ENCODE data around the gene NLRP5. TPM values are rescaled to one million over a fixed set of nuclear protein-coding genes. Genes with fewer than 3 reads are reported as not detected.
A peak's percentile ranks its signal among the peaks of the same experiment; 100 is the strongest.
"Not testable (repeated sequence)": the region's sequence is repeated elsewhere in the genome, so short reads cannot be mapped to it uniquely, and the experiment has no call there.

Gene NLRP5
- polyA plus RNA-seq, 2 of the 4 experiments (the other 2 are of a cell fraction) = not detected

DNA sequence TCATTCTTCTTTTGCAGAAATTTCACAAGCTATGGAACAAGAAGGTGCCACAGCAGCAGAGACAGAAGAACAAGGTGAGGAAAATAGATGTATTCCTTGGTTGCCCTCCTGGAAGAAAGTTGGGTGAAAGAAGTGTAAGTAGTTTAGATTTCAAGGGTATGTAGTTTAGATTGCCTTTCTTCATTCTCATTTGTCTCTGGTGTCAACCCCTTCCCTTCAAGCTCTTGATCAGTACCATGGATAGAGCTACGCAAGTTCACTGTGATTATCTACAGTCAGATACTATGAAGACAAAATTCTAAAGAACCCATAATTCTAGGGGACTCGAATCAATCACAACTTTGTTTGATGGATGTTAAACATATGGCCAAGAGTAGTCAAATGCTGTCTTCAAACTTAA lies 32.8 kb downstream of the NLRP5 start:
- H3K4me2 ChIP-seq; H3K4me3 ChIP-seq; H3K27ac ChIP-seq; H3K4me1 ChIP-seq; DNase-seq (ENCODE audit: low read depth in 1 of 2, low spot score in 1 of 2); POLR2A ChIA-PET; ATAC-seq: not testable (repeated sequence)
- CTCF ChIA-PET = interaction anchor here (0.5 kb wide), 1 partner anchor 878 kb away, joined by 3 read pairs; no protein-coding TSS in a partner anchor
- peaks cover 14% of the 10 kb centered on the region; the same call in 2 of the 3 replicates for H3K9me3 ChIP-seq
- TF ChIP-seq REST (IDR thresholded peaks at IDR 0.05) = peak; percentile 66; the same call in 1 of the 2 replicates
- peak; percentile 72 for FAIRE-seq
- WGBS (ENCODE audit: missing lambda C conversion rate) = 4% methylated on average over 2 of the region's 2 CpGs

GRCh38 chr19:56020355-56020975 lies 33.9 kb downstream of the NLRP5 start:
- H3K27ac ChIP-seq; POLR2A ChIA-PET; CTCF ChIA-PET; H3K4me1 ChIP-seq; ATAC-seq; H3K4me3 ChIP-seq; H3K4me2 ChIP-seq; DNase-seq (ENCODE audit: low read depth in 1 of 2, low spot score in 1 of 2): not testable (repeated sequence)
- TF ChIP-seq REST (IDR thresholded peaks at IDR 0.05) = peak; percentile 71; the same call in 1 of the 2 replicates
- peaks cover 14% of the 10 kb centered on the region; the same call in 2 of the 3 replicates for H3K9me3 ChIP-seq
- FAIRE-seq = peak; percentile 96
- WGBS (ENCODE audit: missing lambda C conversion rate) = 11% methylated on average over 7 of the region's 7 CpGs

DNA sequence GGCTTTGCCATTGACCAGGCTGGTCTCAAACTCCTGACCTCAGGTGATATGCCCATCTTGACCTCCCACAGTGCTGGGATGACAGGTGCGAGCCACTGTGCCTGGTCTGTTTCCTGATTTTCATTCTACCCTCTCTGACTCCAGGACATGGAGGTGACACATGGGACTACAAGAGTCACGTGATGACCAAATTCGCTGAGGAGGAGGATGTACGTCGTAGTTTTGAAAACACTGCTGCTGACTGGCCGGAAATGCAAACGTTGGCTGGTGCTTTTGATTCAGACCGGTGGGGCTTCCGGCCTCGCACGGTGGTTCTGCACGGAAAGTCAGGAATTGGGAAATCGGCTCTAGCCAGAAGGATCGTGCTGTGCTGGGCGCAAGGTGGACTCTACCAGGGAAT lies 40.2 kb downstream of the NLRP5 start:
- Histone ChIP-seq H3K4me1 (no peaks in the 10 kb centered on the region), H3K4me3 (no peak overlapping the region), H3K9me3 (peaks cover 26% of the 10 kb centered on the region; the same call in 2 of the 3 replicates), H3K4me2 (no peak overlapping the region), H3K27ac (no peak overlapping the region)
- DNase-seq (ENCODE audit: low read depth in 1 of 2, low spot score in 1 of 2) (no peak), ATAC-seq (no peak), FAIRE-seq (no peak)
- 53% methylated on average over 15 of the region's 15 CpGs for WGBS (ENCODE audit: missing lambda C conversion rate)
- ChIA-PET POLR2A (no interaction called here), CTCF (interaction anchor here (0.6 kb wide), 1 partner anchor 1527 kb away, joined by 4 read pairs; no protein-coding TSS in a partner anchor)
- TF ChIP-seq USF2 (IDR thresholded peaks at IDR 0.05) (no peak), SREBF2 (IDR thresholded peaks at IDR 0.05) (no peak), ATOH8 (CRISPR knock-in tag; IDR thresholded peaks at IDR 0.05; ENCODE audit: low read depth) (no peak), MAX (IDR thresholded peaks at IDR 0.05) (no peak), BHLHE40 (IDR thresholded peaks at IDR 0.05; ENCODE audit: low read depth, low read length) (no peak), ZC3H11A (IDR thresholded peaks at IDR 0.05) (no peak)
